Cerebellar nuclear complex (tissue), 1 donor: ENCODE measurements around the gene GPC6.
"Not testable (repeated sequence)": the region's sequence is repeated elsewhere in the genome, so short reads cannot be mapped to it uniquely, and the experiment has no call there.

ENCODE experiments used
- DNase-seq, 2 experiments: peaks; one replicate each; lab custom pipeline; 2025; lab: John Stamatoyannopoulos, UW

Gene GPC6

DNA sequence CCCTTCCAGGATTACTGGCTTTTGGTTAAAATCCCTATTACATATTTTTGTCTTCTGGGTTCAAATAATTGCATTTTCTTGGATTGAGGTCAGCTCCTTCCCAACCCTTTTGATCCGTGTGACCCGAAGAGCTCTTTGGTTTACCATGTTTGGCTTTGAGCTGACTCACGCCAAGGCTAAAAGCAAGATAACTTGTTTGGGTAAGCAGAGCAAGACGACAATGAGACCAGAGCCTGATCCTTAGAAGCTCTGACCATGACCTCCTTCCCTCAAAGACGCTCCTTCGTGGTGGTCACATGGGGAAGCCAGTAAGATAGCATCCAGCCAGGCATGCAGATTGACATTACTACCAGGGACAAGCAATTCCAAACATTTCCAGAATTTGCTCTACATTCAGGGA lies 1099.0 kb downstream of the GPC6 start:
- DNase-seq, result no peak

DNA sequence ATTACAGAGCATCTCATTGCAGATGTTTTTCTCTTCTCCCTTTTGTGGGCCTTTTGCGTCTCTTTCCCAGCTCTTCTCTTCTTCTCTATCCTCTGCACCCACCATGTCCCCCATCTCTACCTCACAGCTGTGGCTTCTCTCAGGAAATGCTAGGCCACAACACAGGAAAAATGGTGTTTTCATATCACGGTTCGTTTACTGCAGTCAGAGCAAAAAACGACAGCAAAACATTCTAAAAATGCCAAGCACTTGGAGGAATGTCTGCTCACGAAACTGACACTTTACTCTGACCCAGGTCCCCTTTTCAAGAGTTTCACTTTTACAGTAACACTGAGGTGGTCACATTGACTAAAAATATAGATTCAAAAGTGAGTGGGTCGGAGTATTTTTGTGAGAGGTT lies 1100.7 kb downstream of the GPC6 start:
- no peak for DNase-seq

DNA sequence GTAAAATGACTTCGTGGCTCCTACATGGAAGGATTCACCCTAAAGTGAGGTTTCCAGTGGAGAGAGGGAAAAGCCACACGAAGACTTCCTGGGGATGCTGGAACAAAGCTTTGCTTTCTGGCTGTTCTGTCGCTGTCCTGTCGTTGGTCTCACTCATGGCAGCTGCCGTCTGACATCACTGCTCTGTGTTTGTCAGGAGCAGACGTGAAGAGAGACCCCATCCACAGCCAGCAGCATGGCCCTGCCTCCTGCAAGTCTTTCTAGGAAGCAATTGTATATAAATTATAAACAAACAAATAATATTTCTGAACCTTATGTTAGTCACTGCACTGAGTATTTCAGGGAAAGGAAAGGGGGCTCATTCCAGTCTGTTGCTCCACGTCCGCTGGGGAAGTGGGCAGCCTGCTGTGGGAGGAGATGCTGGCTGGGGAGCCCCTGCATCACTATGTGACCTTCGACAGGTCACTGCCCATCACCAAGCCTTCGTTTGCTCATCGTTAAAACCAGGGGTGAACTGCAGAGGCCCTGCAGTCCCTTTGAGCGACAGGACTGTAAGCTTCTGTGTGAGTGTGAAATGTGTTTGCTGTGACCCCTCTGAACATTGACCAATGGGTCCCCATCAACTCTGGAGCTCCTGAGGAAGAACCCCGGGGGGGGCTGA lies 1101.9 kb downstream of the GPC6 start:
- no peak for DNase-seq

DNA sequence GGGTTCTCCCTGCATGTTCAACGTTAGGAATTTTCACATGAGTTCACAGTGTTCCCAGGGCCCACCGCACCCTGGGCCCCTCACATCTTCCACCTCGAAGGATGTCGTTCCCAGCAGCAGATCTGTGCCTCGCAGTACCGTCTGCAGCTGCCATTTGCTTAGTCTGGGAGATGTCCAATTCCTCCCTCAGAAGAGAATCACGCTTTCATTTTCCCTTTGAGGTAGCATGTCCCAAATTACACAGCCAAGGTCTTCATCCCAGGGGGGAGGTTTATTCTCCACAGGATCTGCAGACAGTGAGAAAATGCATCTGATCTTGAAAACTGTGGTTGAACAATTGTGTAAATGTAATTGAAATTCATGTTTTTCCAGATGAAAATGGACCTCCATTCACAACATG lies 1102.7 kb downstream of the GPC6 start:
- no peak for DNase-seq

DNA sequence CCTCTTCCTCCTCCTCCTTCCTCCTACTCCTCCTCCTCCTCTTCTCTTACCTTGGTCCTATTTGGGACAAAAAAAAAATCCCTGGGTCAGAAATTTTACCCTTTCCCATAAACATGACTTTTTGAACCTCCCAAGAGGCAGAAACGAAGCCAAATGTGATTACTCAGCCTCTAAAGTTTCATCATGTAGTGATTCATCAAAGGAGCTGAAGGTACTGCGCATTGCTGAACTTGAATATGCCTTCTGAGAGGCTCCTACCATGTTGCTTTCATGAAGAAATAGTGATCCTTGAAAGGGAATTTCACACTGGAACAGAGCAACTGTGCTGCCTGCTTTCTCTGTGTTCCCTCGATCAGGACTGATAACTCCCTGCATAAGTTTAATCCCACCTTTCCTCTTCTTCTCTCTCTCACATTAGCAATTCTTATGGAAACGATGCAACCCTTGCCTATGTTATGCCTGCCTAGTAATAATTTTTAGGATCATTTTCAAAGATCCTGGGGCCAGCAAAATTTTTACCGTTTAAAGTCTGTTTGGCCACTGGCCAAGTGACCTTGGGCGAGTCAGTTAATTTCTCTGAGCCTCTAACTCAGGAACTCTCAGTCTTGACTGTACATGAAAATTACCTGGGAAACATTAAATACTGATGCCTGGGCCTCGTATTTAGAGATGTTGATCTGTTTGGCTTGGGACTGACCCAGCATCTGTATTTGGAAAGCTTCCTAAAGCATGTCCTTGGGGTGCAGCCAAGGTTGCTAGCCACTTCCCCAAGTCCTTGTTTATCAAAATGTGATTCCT lies 1103.3 kb downstream of the GPC6 start:
- no peak for DNase-seq

DNA sequence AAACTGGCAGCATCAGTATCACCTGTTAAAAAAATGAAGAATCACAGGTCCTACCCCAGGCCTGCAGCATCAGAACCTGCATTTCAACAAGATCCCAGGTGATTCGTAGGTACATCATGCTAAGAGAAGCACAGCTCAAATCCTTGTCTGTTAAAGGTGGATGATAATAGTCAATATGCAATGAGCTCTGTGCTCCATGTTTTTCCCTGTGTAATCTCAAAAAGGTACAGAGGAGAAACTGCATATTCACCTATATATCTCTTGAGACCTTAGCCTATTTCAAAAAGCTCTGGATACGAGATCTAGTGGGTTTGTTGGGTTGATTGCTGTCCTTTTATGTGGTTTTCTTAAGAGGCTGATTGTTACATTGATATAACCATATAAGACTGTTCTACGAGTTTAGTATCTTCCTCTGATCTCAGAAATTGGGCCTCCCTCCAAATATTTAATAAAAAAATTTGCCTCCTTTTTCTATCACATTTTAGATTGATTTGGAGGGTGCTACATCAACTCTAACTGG lies 1104.0 kb downstream of the GPC6 start:
- DNase-seq, result no peak

DNA sequence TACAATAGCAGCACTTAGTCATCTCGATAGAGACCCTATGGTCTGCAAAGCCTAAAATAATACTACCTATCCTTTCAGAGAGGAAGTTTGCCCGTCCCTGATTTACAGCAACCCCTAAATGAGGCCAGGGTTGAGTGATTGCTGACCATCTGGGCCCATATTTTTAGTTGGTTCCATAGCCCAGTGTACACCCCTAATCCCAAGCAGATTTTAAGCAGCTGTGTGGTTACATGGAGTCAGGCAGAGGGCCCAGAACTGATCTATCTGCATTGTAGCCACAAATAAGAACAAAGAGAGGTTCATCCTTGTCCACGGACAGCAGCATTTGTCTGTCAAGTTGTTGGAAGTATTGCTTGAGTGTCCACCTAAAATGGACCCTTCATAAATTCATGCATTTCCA lies 1104.7 kb downstream of the GPC6 start:
- DNase-seq, result no peak

DNA sequence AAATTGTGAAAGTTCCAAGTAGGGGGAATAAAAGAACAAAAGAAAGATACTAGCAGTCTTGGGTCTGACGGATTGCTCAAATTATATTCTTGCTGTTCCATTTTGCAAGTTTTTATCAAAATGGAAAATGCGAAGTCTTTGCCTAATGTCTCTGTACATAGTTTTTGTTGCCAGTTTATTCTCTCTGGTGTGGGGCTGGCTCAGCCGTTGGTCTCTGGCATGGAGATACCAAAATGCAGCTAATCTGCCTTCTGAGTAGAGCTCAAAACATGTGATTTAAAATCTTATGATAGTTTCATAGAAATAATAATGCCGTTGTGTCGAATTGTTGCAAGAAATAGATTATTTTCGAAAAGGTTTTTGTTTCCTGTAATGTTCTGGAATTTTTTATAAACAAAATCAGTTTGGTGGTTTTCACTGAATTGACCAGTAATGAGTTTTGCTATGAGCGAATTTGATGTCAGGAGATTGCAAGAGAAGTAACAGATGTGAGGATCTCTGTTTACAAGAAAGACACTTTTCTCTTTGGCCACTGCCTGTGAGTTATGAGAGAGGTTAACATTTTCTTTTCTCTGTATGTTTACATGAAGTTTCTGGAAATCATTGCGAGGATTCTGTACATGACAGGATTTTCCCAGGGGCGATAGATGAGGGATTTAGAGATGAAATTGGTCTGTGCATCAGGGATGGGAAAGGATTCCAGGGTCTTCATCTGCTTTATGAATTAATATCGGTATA lies 1105.9 kb downstream of the GPC6 start:
- DNase-seq, result no peak

DNA sequence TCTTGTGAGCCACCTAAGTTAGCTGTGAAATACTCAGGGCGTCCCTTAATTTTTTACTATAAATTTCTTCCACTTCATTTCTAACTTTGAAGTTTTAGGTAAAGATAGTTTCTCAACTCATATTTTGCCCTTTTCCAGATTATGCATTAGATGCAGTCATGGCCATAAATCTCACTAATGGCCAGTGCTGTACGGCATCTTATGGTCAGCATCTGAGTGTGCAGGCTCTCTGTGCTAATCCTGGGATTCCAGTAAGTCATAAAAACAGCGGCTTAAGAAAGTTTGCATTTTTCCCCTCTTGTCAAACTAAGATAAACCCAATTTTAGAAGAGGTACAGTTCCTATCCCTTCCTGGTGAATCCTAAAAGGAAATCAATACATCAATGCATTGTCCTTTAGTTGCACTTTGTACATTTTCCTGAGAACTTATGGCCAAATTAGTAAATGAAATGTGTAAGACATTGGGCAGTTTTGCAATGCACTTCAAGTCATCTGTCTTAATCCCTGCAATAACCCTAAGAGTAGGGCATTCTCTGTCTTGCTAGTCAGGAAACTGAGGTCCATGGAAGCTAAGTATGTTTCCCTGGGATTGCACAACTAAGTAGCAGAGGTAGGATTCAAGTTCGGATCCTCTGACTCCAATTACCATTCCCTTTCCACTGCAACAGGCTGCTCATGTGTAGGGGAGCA lies 1106.7 kb downstream of the GPC6 start:
- no peak for DNase-seq

DNA sequence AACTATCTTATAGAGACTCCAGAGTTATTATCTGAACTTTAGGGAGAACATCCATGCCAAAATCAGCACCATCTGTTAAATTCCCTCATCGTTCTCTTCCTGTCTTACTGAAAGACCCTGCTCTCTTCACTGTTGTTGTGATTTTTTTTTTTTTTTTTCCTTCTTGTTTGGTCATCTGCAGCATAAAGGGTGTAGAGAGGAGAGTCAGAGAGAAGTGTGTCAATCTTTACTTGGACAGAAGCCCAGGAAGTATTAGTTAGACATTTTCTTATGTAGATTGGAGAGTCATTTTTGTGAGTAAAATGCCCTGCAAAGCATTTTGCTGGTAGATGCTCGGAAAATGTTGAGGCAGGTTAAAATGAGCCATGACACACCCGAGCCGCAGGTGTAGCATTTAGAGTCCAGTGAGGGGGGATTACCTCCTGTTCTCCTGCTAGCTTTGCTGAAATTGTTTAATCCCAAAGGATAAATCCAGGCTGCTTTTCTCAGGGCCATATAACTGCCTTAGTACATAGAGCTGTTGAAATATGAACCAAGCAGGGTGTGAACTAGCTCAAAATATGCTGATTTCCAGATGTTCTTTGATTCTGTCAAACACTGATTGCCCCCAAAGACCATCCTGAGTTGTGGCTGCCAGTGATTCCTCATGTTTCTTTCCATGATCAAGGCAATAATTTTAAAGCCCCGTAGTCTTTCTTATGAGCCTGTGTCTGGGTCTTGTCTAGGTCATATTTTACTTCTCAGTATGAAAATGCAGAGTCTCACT lies 1109.3 kb downstream of the GPC6 start:
- no peak for DNase-seq

DNA sequence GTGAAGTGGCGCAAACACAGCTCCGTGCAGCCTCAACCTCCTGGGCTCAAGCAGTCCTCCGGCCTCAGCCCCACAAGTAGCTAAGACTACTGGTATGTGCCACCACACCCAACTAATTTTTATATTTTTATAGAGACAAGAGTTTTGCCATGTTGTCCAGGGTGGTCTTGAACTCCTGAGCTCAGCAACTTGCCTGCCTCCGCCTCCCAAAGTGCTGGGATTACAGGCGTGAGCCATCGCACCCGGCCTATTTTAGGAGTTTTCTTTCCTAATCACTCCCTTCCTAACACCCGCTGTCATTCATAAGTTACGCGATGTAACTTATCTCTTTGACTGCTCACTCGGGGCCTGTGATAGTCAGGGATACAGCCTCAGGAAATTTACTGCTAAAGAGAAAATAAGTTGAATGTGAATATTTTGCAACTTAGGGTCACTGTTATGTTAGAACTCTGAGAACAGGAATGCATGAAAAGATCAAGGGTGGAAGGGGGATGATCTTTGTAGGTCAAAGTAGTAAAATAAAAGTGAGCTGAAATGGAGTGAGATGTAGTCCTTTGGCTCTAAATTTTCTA lies 1112.6 kb downstream of the GPC6 start:
- DNase-seq, result no peak

DNA sequence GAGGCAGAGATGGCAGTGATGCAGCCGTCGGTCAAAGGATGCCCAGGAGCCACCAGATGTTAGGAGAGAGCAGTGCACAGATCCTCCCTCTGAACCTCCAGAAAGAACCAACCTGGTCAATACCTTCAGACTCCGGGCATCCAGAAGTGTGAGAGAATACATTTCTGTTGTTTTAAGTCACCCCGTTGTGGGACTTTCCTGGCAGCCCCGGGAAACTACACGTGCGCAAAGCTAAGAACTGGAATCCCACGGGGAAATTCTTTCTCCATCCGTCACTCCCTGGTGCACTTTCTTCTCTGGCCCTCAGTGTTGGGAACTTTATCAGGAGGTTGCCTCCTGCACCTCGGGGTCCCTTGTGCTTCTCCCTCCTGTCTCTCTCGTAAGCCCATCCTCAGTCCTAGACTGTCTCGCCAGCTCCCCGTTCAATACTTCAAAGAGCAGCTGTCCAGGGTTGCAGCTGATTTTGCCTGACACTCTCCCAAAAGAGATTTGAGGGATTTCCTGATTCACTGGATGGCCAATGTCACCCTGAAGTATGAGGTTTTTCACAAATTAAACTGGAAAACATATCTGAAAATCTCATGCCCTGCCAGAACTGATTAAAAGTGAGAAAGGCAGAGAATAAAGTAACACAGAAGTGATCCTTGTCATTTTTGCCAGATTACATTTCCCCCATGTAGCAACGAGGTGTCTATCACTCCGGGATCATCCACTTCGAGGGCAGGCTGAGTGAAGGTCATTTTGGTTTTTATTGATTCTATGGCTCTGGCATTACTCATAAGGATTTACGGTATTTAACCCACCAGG lies 1116.0 kb downstream of the GPC6 start:
- DNase-seq, result no peak

DNA sequence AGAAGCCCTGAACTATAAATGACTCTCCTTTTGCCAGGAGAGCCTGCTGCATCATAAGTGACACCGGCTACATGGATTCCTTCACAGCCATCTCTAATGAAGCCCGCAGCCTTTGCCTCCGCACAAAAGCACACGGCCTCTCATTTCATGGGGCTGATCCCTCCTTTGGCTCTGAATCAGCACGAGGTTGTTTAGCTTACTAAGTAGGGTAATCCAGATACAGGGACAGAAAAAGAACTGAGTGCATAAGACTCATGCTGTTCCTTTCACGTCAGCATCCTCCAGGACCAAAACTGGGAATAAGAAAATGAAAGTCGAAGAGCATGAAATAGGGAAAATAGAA lies 1116.6 kb downstream of the GPC6 start:
- no peak for DNase-seq

DNA sequence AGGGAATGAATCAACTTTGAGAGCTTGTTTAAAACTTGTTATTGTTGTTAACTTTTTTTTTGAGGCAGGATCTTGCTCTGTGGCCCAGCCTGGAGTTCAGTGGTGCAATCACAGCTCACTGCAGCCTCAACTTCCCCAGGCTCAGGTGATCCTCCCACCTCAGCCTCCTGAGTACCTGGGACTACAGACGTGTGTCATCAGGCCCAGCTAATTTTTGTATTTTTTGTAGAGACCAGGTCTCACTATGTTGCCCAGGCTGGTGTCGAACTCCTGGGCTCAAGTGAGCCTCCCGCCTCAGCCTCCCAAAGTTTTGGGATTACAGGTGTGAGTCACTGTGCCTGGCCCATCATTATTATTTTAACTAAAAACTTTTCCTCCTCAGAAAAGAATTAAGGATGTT lies 1117.1 kb downstream of the GPC6 start:
- DNase-seq, result not testable (repeated sequence)

DNA sequence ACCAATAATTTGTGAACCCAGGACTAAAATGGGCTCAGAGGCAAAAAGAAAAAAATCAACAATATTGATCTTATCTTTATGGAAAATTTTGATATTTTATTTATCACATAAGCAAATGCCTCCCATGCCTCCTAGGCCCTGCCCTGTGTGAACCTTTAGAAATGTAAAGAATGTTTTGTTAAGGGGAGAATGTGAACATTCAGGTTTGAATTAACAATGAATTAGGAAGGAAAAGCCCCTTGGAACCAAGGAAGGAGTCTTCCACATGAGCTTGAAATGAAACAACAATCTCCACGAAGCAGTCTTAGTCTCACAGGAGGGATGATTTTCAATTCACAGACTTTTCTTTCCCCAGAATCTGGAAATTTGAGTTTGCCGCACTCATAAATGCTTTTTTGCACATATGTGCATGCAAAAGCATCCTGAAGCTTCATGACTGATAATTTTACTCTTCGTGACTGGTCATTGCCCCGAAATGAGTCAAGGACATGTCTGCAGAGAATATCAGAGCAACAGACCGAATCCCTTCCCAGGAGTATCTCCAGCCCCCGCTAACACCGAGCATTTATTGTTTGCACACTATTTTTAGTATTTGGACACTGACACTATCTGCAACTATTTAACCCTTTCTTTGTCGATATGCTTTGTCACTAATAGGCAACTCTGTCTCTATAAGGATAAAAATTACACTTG lies 1117.7 kb downstream of the GPC6 start:
- no peak for DNase-seq

DNA sequence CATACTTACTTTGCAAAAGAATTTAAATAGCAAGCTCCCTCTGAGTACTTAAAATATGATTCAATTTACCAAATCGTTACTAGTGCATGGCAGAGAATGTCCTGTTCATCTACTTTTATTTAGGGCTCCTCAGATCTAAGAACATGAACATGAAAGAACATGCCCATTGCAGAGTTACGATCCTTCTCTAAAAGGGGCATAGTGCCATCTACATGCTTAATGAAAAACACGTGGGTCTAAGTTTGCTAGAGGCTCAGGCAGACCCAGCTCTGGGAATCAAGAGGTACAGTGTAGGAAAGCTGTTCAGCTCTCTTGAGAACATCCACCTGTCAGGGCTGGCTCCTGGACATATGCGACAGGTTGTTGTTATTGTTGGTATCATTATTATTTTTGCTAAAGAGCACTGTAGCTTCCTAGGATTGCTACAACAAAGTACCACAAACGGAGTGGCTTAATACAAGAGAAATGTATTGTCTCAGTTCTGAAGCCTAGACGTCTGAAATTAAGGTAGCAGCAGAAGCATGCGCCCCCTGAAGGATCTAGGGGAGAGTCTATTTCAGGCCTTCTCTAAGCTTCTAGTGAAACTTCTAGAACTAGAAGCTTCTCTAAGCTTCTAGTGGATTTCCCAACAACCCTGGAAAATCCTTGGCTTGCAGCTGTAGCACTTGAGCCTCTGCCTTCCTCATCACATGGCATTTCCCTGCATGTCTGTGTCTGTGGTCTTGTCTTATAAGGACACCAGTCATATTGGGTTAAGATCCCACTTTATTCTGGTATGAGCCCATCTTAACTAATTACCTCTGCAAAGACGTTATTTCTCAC lies 1119.0 kb downstream of the GPC6 start:
- DNase-seq, result no peak

DNA sequence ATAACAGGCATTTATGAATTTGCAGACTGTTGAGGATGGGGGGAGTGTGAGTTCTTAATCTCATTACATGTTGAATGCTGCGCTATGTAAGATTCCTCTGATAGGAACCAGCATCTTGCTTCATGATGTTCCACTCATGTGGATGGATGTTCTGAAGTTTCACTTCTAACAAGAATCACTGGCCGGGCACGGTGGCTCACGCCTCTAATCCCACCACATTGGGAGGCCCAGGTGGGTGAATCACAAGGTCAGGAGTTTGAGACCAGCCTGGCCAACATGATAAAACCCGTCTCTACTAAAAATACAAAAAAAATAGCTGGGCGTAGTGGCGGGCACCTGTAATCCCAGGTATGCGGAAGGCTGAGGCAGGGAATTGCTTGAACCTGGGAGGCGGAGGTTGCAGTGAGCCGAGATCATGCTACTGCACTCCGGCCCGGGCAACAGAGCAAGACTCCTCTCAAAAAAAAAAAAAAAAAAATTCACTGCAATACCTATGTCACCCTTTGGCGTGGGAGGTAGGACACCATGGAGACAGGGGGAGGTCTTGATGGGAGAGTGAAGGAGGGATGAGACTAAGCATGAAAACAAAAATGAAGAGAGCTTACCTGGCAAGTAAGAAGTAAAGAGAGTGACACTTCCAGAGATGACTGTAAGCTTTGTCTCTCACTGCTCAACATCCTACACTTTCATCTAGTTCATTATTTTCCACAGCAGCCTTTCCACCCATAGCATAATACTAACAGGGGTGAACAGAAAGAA lies 1119.8 kb downstream of the GPC6 start:
- no peak for DNase-seq
